NT2/D1 (cell line): ENCODE measurements around the gene CROCC.
"Not testable (repeated sequence)": the region's sequence is repeated elsewhere in the genome, so short reads cannot be mapped to it uniquely, and the experiment has no call there.

Experiments used
- SUZ12 ChIP-seq: IDR thresholded peaks from 2 replicates; pipeline ENCODE4 v1.6.1; 2011; ENCODE audit not compliant: insufficient read length, insufficient read depth; ENCODE audit errors: extremely low read depth
- ZNF274 ChIP-seq: IDR thresholded peaks from 2 replicates; pipeline ENCODE4 v1.6.1; 2011; ENCODE audit warnings: mild to moderate bottlenecking, low read depth, low read length

- TF ChIP-seq ZNF274, SUZ12: not testable (repeated sequence)
Measured at GRCh38 chr1:16945512-16945911, 23.8 kb downstream of the CROCC start.
